ENCODE measurements around the gene NAXE.
"Not testable (repeated sequence)": the region's sequence is repeated elsewhere in the genome, so short reads cannot be mapped to it uniquely, and the experiment has no call there.

NAXE gene

DNA sequence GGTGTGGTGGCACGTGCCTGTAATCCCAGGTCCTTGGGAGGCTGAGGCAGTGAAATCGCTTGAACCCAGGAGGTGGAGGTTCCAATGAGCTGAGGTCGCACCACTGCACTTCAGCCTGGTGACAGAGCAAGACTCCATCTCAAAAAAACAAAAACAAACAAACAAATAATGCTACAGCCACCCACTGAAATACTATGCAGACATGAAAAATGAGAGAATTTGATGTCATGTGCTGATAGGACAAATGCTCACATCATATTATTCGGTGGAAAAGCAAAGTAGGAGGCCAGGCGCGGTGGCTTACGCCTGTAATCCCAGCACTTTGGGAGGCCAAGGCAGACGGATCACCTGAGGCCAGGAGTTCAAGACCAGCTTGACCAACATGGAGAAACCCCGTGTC is 18.5 kb downstream of the NAXE start:
- intact Hi-C loops (cut with DNase I) = not testable (repeated sequence)

DNA sequence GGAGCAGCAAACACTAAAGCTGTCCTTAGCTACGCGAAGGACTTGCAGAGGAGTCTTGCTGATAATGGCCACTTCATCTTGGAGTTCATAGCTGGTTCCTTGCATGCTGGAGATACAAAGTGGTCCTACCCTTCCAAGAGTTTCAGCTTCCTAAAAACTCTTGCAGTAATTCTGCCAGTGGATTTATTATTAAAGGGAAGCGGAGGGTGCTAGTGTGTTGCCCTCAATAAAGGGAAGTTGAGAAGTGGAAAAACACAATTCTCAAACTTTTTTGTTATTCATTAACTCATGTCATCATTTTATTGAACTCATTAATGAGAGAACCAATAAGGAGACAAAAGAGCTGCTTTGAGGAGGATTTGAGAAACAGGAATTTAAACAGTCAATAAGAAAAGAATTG is 21.1 kb downstream of the NAXE start:
- no peak for DNase-seq
- intact Hi-C loops (cut with DNase I) = no loop called here

More for the DNA sequence above, 18.5 kb downstream of the NAXE start:
- not testable (repeated sequence) for DNase-seq

DNA sequence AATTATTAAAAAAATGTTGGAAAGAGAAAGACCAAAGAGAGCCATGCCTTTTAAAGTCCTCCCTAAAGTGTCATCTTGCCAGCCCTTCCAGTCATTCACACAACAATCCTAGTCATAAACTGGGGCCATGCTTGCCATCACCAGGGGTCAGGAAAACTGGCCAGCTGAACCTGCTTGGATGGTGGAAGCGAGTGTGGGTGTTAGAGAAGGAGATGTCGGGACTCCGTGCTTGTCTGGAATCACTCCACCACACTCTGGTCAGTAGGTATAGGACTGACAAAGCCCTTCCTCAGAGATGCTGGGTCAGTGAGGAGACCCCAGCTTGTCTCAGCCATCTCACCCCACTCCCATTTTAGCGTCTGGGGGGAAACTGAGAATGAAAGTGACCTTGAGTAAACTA is 24.4 kb downstream of the NAXE start:
- DNase-seq = peak in 1 of 10 donors; percentile 27
- intact Hi-C loops (cut with DNase I) = no loop called here

DNA sequence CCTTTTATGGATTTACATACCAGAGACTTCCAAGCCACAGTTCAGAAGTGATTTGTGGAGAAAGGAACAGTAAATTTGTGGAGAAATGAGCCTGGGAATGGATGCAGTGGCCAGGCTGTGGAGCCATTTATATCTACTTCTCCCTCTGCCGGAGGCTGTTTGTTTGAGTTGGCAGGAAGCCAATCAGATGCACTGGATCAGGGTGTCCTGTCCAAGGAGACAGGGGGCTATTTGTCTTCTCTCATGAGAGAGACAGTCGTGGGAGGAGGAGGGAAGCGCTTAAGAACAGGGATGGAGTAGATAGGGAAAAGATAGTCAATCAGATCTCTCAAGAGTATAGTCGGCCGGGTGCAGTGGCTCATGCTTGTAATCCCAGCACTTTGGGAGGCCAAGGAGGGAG is 24.9 kb downstream of the NAXE start:
- DNase-seq = peak in 9 of 10 donors; percentile 58 to 95 (median 75)
- intact Hi-C loops (cut with DNase I) = no loop called here

DNA sequence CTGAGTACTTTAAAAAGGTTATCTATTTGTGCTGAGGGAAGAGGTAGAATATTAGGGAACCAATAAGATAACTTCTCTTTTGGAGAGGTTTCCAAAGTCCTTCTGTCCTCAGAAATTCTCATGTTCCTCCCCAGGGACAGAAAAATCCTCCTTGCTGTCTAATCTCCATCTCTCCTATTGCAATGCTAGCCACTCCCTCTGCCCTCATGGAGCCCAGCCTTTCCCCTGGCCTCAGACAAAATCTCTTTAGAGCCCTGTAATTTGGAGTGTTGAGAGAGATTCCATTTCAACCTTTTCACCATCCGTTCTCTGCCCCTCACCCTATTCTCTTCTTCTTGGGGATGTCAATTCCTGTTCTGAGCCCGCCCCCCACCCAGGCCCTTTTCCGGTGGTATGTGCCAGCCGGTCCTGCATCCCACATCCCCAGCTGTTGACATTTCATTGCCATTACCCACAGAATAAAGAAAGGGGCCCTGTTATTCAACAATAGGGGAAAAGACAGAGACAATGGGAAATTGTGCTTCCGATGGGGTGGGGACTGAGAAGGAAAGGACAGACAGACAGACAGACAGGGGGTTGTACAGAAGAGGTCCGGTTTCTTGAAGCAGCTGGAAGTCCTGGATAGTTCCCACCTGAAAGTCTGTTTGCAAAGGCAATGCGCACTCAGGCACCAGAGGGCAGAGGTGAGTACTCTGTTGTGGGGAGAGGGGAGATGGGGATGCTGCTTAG is 27.4 kb downstream of the NAXE start, which contains the start of gene HAPLN2:
HAPLN2 (plus strand) TSS at position 563 of the 729 bp plus-strand sequence. CDS start 4,076 bp downstream, outside the sequence.
- intact Hi-C loops (cut with DNase I) = no loop called here
- DNase-seq = peak in 5 of 10 donors; percentile 40 to 90 (median 63)

DNA sequence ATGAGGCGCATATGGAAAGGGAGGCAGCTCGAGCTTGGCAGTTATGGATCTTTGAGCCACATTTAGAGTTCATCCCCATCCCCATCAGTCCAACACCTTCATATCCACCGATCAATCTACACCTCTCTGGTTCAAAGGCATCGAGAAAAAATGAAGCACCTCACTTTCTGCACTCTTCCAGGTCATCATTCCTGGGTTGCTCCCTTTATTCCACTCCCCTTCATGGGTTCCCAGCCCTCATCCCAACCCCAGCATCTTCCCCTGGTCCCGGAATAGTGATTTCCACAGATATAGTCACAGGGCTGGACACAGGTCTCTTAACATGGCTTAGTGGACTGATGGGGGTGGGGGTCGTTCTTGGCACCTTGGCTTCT is 28.0 kb downstream of the NAXE start:
- no peak for DNase-seq
- intact Hi-C loops (cut with DNase I) = no loop called here

DNA sequence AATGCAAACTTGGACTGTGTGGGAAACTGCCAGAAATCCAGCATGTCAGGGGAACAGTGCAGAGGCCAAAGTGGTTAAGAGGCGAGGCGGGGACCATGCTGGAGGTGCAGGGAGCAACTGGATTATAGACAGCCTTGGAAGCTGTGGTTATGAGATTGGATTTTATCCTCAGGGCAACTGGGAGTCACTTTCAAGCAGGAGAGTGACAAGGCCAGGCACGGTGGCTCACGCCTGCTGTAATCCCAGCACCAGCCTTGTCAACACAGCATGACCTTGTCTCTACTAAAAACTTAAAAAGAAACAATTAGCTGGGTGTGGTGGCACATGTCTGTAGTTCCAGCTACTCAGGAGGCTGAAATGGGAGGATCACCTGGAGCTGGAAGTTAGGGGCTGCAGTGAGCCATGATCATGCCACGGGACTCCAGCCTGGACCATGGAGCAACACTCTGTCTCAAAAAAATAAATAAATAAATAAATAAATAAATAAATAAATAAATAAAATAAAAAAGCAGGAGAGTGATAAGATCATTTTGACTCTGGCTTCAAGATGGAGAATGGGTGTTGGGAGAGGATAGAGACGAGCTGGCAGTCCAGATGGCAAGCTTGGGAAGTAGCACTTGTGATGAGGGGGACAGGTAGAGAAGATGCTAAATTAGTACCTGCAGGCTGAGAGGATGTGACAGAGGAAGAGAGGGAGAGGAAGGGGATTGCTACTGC is 31.2 kb downstream of the NAXE start:
- intact Hi-C loops (cut with DNase I) = no loop called here
- DNase-seq = no peak

DNA sequence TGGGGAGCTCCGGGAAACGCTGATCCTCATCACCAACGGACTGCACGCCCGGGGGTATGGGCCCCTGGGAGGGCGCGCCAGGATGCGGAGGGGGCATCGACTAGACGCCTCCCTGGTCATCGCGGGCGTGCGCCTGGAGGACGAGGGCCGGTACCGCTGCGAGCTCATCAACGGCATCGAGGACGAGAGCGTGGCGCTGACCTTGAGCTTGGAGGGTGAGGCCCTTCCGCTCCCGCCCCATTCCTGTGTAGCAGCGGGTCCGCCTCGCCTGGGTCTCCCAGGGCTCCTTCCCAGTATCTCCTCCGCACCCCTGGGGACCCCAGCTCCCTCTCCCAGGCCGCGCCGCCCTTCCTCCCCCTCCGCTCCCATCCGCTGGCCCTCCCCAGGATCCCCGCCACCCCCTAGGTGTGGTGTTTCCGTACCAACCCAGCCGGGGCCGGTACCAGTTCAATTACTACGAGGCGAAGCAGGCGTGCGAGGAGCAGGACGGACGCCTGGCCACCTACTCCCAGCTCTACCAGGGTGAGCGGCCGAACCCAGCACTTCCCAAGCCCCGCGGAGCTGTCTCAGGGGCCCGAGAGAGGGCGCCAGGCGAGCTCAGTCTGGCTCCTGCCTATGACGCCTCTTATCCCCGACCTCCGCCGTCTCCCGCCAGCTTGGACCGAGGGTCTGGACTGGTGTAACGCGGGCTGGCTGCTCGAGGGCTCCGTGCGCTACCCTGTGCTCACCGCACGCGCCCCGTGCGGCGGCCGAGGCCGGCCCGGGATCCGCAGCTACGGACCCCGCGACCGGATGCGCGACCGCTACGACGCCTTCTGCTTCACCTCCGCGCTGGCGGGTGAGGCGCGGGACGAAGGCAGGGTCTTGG is 32.6 kb downstream of the NAXE start:
- intact Hi-C loops (cut with DNase I) = no loop called here
- peak in 9 of 10 donors; percentile 42 to 95 (median 74) for DNase-seq

DNA sequence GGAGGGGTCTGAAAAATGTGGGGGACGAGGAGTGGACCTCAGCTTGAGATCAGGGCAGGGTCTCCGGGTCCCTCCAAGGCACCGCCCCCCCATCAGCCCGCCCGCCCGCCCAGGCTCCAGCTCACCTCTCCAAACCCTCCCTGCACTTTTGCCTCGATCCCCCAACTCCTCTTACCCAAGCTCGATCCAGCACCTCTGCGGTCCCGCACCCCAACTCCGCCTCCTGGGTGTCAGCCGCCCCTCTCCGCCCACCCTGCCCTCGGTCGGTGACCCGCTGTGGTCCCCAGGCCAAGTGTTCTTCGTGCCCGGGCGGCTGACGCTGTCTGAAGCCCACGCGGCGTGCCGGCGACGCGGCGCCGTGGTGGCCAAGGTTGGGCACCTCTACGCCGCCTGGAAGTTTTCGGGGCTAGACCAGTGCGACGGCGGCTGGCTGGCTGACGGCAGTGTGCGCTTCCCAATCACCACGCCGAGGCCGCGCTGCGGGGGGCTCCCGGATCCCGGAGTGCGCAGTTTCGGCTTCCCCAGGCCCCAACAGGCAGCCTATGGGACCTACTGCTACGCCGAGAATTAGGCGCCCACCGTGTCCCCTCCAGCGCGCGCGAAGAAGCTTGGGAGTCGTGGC is 33.3 kb downstream of the NAXE start:
- DNase-seq = peak in 4 of 10 donors; percentile 36 to 90 (median 66)
- intact Hi-C loops (cut with DNase I) = loop anchor here (5.0 kb wide), 1 partner anchor 52 kb away; the partner anchor contains the start of gene NES

DNA sequence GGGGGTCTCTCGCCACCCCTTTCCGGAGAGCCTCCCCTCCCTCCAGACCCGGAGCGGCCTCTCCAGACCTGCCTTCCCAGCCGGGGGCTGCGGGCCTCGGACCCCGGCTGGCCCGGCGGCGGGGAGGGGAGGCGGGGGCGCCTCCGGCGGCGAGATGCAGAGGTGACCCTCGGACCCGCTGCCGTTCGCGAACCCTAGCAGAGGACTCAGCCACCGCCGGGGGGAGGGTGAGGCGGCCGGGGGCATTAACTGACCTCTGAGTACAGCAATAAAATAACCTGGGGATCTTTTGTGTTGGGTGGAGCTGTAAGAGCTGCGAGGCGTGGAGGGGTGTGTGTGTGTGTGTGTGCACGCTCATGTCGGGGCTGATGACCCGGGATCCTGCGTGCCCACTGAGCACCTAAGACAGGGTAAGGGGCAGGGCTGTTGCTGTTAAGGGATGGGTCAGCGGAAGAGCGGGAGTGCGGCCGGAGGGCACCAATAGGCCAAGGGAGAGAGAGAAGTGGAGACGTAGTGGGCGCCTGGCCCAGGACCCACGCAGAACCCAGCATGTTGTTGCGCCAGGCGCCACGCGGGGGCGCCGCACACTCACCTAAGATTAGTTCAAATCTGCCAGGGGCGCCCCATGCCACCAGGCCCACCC is 34.0 kb downstream of the NAXE start:
- intact Hi-C loops (cut with DNase I) = loop anchor here (5.0 kb wide), 1 partner anchor 52 kb away; the partner anchor contains the start of gene NES
- peak in 7 of 10 donors; percentile 66 to 93 (median 75) for DNase-seq

DNA sequence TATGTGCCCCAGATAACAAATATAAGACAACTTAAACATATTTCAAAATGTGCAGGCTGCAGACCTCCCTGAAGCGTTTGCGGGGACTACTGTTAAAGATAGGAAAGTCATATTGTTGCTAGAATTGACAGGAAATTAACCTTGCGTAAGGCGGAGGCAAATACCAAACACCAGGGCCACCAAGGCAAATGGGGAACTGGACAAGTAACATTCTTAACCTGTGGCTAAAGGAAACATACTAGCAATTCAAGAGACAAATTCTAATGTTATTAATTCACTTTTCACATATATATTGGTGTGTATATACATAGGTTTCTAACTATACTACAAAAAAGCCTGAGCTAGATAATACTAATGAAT is 34.5 kb downstream of the NAXE start:
- intact Hi-C loops (cut with DNase I) = loop anchor here (5.0 kb wide), 1 partner anchor 51 kb away; the partner anchor contains the start of gene NES
- no peak for DNase-seq

DNA sequence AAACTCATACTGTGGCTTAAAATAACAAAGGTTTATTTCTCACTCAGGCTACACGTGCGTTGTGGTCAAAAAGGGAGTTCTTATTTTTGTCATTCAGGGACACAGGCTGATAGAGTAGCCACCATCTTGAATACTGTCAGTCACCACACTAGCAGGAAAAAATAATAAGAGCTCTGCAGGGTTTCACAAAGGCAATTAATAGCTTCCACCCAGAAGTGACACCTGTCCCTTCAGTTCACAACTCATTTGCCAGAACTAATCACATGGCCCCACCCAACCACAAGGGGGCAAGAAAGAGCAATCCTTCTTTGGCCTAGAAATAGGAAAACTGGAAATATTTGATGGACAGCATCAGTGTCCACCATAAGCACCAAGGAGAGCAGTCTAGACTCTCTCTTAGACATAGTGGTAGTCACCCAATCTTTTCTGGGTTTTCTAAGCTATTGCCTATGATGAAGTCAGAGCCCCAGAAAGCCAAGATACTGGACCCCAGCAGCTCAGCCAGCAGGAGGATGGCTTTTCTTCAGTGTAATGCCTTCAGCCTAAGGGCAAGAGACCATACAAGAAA is 35.8 kb downstream of the NAXE start:
- intact Hi-C loops (cut with DNase I) = loop anchor here (1.0 to 5.0 kb wide), 2 partner anchors 30 to 50 kb away; partner anchors contain the start of gene NES
- peak in 2 of 10 donors; percentile 55 to 60 for DNase-seq

DNA sequence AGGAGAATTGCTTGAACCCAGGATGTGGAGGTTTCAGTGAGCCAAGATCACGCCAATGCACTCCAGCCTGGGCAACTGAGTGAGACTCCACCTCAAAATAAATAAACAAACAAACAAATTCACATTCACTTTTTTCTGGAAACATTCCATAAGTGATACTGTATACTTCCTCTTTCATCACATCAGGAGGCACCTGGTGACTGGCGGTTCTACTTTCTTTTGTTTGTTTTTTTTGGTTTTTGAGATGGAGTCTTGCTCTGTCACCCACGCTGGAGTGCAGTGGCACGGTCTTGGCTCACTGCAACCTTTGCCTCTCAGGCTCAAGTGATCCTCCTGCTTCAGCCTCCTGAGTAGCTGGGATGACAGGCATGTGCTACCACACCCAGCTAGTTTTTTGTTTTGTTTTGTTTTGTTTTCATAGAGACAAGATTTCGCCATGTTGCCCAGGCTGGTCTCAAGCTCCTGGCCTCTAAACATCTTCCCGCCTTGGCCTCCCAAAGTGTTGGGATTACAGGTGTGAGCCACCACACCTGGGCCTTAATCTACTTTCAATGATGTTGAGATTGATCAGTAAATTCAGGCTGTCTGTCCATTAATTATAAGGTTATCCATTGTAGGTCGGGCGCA is 38.4 kb downstream of the NAXE start:
- intact Hi-C loops (cut with DNase I) = loop anchor here (5.0 kb wide), 1 partner anchor 47 kb away; the partner anchor contains the start of gene NES

DNA sequence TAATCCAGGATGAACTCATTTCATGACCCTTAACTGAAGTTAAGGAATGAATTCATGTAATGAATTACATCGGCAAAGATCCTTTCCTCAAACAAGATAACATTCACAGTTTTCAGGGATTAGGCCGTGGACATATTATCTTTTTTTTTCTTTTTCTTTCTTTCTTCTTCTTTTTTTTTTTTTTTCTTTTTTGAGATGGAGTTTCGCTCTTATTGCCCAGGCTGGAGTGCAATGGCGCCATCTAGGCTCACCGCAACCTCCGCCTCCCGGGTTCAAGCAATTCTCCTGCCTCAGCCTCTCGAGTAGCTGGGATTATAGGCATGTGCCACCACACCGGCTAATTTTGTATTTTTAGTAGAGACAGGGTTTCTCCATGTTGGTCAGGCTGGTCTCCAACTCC is 39.6 kb downstream of the NAXE start:
- intact Hi-C loops (cut with DNase I); DNase-seq: not testable (repeated sequence)

More for the DNA sequence above, 38.4 kb downstream of the NAXE start:
- DNase-seq = no peak

DNA sequence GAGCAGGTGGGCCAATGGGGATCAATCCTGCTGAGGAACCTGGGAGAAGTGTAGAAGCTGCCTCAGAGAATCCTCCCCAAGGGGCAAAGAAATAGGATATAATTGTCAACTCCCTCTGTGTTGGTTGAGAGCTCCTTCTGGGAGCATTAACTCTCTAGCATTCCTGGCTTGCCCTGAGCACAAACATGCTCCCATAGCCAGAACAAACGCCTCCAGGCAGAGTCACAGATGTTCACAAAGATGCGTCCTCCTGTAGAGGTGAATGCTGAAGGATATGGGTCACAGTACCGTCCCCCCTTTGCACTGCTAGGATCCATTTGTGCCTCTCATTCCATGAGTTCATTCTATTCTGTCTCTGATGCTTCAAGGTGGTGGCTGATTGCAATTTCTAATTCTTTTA is 40.8 kb downstream of the NAXE start:
- intact Hi-C loops (cut with DNase I) = no loop called here
- no peak for DNase-seq

DNA sequence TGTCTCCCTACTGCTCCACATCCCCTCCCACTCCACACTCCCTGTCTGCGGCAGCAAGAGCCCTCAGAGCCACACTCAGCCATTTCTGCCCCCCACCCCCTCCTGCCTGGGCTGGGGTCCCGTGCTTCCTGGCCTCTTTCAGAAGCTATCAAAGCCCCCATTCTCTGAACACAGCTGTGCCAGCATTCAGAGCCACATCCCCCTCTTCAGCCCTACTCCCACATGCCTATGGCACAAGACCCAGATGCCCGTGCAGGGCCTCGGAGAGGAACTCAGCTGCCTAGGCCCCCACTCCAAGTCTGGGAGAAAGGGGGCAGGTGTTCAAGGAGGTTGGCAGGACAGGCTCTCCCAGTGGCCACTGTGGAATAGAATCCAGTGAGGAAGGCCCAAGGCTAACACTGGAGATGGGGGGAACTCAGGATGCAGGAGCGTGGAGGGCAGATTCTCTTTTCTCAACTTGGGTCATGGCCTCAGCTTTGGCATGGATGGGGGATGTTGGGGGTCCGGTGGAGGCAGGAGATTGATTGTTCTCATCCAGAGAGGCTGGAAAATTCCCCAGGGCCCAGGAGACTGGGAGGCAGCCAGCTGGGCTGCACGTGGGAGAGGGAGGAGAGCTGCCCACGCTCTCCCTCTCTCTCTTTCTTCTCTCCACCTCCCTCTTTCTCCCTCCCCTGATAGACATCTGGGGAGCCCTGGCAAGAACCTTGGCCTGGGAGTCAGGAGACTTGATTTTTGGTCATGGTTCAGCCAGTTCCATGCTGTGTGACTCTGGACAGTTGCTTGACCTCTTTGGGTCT is 46.8 kb downstream of the NAXE start:
- intact Hi-C loops (cut with DNase I) = no loop called here
- DNase-seq = peak in 4 of 10 donors; percentile 25 to 90 (median 67)

DNA sequence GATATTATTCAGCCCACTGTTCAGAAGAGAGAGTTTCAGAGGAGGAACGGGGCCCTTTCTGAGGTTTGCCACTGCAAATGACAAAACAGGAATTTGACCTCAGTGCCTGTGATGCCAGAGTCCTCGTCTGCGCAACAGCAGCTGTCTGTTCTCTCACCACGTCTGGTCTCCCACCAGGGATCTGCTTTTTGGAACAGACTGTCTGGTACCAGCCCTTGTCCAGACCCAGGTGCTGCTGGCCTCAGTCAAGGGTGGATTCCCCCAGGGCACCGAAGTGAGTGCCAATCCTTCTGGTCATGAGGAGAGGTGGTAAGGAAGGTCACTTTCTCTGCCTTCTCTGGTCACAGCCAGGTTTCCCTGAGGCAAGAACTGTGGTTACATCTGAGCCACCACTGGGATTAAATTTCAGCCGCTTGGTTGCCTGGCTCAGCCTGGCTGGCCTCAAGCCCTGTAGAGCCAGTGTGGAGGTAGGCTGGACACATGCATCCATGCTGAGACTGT is 48.1 kb downstream of the NAXE start:
- DNase-seq = peak in 1 of 10 donors; percentile 23
- intact Hi-C loops (cut with DNase I) = no loop called here
